Smooth muscle cell (in vitro differentiated cells): Measurements from ENCODE around the gene PGM2L1. TPM values are rescaled to one million over a fixed set of nuclear protein-coding genes. Genes with fewer than 3 reads are reported as not detected.

Experiments
- DNase-seq: peaks from one replicate; lab custom pipeline; 2025; ENCODE audit not compliant: unreplicated experiment; lab: John Stamatoyannopoulos, UW
- H2AFZ ChIP-seq: fragments of 200-600 bp; sonication (generic); 2 replicates; pipeline ENCODE4 v1.6.0; 2016; ENCODE audit warnings: antibody characterized with exemption, low read depth, mild to moderate bottlenecking
- H3F3A ChIP-seq: fragments of 200-600 bp; sonication (generic); 2 replicates; pipeline ENCODE4 v1.6.0; 2017; ENCODE audit warnings: antibody characterized with exemption, low read depth
- H3K27ac ChIP-seq: fragments of 200-600 bp; sonication (generic); 2 replicates; pipeline ENCODE4 v1.5.1; 2016; ENCODE audit warnings: low read depth, mild to moderate bottlenecking
- H3K27me3 ChIP-seq: fragments of 200-600 bp; sonication (generic); 2 replicates; pipeline ENCODE4 v1.6.1; 2016; ENCODE audit warnings: low read depth, mild to moderate bottlenecking
- H3K36me3 ChIP-seq: fragments of 200-600 bp; sonication (generic); 2 replicates; pipeline ENCODE4 v1.5.1; 2016; ENCODE audit warnings: low read depth
- H3K4me1 ChIP-seq: fragments of 200-600 bp; sonication (generic); 2 replicates; pipeline ENCODE4 v1.5.1; 2016; ENCODE audit warnings: low read depth
- H3K4me2 ChIP-seq: fragments of 200-600 bp; sonication (generic); 2 replicates; pipeline ENCODE4 v1.6.0; 2016; ENCODE audit warnings: mild to moderate bottlenecking
- H3K4me3 ChIP-seq: fragments of 200-600 bp; sonication (generic); 2 replicates; pipeline ENCODE4 v1.5.1; 2016; ENCODE audit warnings: mild to moderate bottlenecking
- H3K79me2 ChIP-seq: fragments of 200-600 bp; sonication (generic); 2 replicates; pipeline ENCODE4 v1.6.0; 2016; ENCODE audit warnings: low read depth, mild to moderate bottlenecking
- H3K9ac ChIP-seq: fragments of 200-600 bp; sonication (generic); 2 replicates; pipeline ENCODE4 v1.6.0; 2016; ENCODE audit warnings: low read depth
- H3K9me3 ChIP-seq: fragments of 200-600 bp; sonication (generic); replicated peaks from 2 replicates; pipeline ENCODE4 v1.5.1; 2016; ENCODE audit warnings: low read depth
- H4K20me1 ChIP-seq: fragments of 200-600 bp; sonication (generic); 2 replicates; pipeline ENCODE4 v1.6.0; 2016; ENCODE audit warnings: low read depth
- WGBS: methylation state at CpG from one replicate; pipeline ENCODE4 v1.1.7; 2016; ENCODE audit warnings: low lambda C conversion rate; 5-methylcytosine and 5-hydroxymethylcytosine counted together
- polyA plus RNA-seq: library from polyadenylated mRNA; unstranded; fragments of >200 nt; fragmentation: Nextera tagmentation; extraction: Ambion mirVana; gene quantifications from 2 replicates; pipeline ENCODE4 v1.2.1, GENCODE V29; 2016
- total RNA-seq: library from RNA; depleted of rRNA; stranded (reverse); fragments of >200 nt; gene quantifications from 2 replicates; pipeline ENCODE4 v1.2.3, GENCODE V29; 2014
- TF ChIP-seq, protein P1 (sequence below): fragments of 200-600 bp; sonication (generic); IDR thresholded peaks from 2 replicates; pipeline ENCODE4 v1.5.1; 2017; ENCODE audit warnings: borderline replicate concordance, mild to moderate bottlenecking, antibody characterized with exemption; ENCODE audit not compliant: insufficient read depth, poor library complexity, severe bottlenecking

PGM2L1 gene
- total and polyA plus RNA-seq, 2 experiments from 2014 or later: 6.7 to 17.5 TPM

DNA sequence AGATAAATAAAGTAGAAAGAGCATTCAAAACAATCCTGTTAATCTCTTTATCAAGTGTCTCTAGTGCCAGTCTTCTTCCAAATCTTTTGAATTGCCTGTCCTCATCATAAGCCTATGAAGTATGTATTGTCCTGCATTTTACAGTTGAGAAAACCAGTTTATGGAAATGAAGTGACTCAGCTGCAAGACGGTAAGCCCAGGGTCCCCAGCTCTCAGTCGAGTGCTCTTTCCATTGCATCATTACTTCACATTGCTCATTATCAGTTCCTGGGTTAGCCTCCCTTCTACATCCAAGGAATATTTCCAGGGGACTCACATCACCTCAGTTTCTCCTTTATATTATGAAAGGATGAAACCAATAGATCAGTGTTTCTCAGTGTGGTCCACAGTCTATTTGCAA lies 77.7 kb downstream of the PGM2L1 start:
- DNase-seq: no peak
- Histone ChIP-seq H4K20me1 (no peaks in the 10 kb centered on the region), H3K9ac (no peak overlapping the region), H3K4me2 (no peak overlapping the region), H3K36me3 (peaks cover 5% of the 10 kb centered on the region), H3K4me3 (no peak overlapping the region), H3F3A (peaks cover 18% of the 10 kb centered on the region), H2AFZ (no peak overlapping the region), H3K79me2 (no peaks in the 10 kb centered on the region), H3K27me3 (no peaks in the 10 kb centered on the region), H3K9me3 (peaks cover 15% of the 10 kb centered on the region), H3K27ac (no peak overlapping the region), H3K4me1 (peaks cover 10% of the 10 kb centered on the region)
- WGBS: 7% methylated on average over 2 of the region's 2 CpGs
- TF ChIP-seq, protein P1, sequence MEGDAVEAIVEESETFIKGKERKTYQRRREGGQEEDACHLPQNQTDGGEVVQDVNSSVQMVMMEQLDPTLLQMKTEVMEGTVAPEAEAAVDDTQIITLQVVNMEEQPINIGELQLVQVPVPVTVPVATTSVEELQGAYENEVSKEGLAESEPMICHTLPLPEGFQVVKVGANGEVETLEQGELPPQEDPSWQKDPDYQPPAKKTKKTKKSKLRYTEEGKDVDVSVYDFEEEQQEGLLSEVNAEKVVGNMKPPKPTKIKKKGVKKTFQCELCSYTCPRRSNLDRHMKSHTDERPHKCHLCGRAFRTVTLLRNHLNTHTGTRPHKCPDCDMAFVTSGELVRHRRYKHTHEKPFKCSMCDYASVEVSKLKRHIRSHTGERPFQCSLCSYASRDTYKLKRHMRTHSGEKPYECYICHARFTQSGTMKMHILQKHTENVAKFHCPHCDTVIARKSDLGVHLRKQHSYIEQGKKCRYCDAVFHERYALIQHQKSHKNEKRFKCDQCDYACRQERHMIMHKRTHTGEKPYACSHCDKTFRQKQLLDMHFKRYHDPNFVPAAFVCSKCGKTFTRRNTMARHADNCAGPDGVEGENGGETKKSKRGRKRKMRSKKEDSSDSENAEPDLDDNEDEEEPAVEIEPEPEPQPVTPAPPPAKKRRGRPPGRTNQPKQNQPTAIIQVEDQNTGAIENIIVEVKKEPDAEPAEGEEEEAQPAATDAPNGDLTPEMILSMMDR: no peak

DNA sequence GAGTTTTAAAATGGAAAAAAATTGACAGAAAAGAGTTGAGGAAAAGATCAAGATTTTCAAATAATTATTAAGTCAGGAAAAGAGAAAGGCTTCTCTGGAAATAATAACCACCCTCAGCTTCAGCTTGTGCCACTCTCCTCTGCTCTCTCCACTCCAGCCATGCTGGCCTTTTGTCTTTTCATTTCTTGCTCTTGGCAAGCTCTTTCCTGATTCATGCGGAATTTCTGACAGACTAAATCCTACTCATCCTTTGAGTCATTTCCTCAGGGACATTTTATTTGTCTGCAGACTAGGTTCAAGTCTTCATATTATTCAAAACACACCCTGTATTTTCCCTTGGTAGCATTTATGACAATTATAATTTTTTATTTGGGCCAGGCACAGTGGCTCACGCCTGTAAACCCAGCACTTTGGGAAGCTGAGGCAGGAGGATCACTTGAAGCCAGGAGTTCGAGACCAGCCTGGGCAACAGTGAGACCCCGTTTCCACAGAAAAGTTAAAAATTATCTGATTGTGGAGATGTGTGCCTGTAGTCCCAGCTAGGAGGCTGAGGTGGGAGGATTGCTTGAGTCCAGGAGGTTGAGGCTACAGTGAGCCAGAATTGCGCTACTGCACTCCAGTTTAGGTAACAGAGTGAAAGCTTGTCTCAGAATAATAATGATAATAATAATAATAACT lies 79.0 kb downstream of the PGM2L1 start:
- Histone ChIP-seq H3K4me2 (peak overlapping the region; percentile 70), H3K4me1 (peaks cover 9% of the 10 kb centered on the region), H3K27me3 (no peaks in the 10 kb centered on the region), H3K9ac (peak overlapping the region; percentile 81), H3K4me3 (no peak overlapping the region), H3K27ac (peak overlapping the region; percentile 98), H3K79me2 (no peaks in the 10 kb centered on the region), H2AFZ (no peak overlapping the region), H3K36me3 (peaks cover 5% of the 10 kb centered on the region), H3K9me3 (peaks cover 15% of the 10 kb centered on the region), H4K20me1 (no peaks in the 10 kb centered on the region), H3F3A (peaks cover 16% of the 10 kb centered on the region)
- 68% methylated on average over 5 of the region's 5 CpGs for WGBS
- DNase-seq: no peak
- TF ChIP-seq, protein P1: no peak

DNA sequence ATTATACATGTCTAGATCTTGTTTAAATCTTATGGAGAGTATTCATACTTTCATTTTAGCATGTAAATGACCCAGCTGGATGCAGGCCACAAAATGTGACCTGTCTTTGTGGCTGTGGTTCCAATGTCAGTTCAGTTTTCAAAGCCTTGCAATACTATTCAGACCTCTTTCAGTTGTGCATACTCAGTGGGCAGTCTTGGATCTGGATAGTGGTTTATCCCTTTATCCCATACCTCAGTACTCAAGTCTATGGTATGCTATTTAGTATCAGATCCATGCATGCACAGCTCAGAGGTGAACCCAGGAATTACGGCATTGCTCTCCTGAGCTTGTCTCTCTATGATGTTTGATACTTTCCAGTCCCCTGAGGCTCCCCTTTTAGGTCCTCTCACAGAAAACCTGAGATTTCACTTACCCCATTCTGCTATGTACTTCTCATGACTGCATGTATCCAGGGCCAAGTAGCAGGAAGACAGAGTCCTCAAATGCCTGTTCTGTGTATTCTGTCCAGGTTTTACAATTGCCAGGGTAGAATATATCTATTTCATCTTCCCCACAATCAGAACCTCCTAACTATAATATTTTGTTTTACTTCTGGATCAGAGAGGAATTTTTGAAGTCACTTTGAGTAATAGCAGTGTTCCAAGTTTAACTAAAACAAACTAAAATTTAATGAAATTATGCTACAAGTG lies 79.8 kb downstream of the PGM2L1 start:
- Histone ChIP-seq H3K4me2 (peak overlapping the region; percentile 70), H3K27ac (peak overlapping the region; percentile 98), H3K36me3 (peaks cover 5% of the 10 kb centered on the region), H3K4me3 (no peak overlapping the region), H3K27me3 (no peaks in the 10 kb centered on the region), H3K79me2 (no peaks in the 10 kb centered on the region), H3F3A (peaks cover 16% of the 10 kb centered on the region), H3K9me3 (peaks cover 15% of the 10 kb centered on the region), H3K9ac (peak overlapping the region; percentile 81), H3K4me1 (peaks cover 9% of the 10 kb centered on the region), H4K20me1 (no peaks in the 10 kb centered on the region), H2AFZ (peak overlapping the region; percentile 31)
- WGBS: 65% methylated on average over 1 of the region's 1 CpG
- DNase-seq: no peak
- TF ChIP-seq, protein P1: no peak
